Measurements from ENCODE around the gene ADGRB3. TPM values are rescaled to one million over a fixed set of nuclear protein-coding genes. Genes with fewer than 3 reads are reported as not detected.
"Not testable (repeated sequence)": the region's sequence is repeated elsewhere in the genome, so short reads cannot be mapped to it uniquely, and the experiment has no call there.

The ADGRB3 gene
- polyA plus RNA-seq, 3 donors = 0.04 to 0.23 (median 0.05) TPM

GRCh38 chr6:69111301-69111700 lies 476.2 kb downstream of the ADGRB3 start:
- Mint-ChIP-seq H3K36me3 (no peaks in the 10 kb centered on the region), H3K9me3 (peaks cover 0 to 7% (median 2%) of the 10 kb centered on the region in 7 donors), H3K27me3 (ENCODE audit: low read depth in 3 of 3) (no peaks in the 10 kb centered on the region), H3K4me3 (no peak overlapping the region), H3K4me1 (no peaks in the 10 kb centered on the region), H3K27ac (no peak overlapping the region)
- DNase-seq = no peak
- intact Hi-C loops (cut with micrococcal nuclease) = no loop called here
- Histone ChIP-seq H3K9me3 (replicated peaks in 1 of 2; ENCODE audit: control insufficient read depth in 1 of 2, insufficient read depth in 1 of 2, low read length in 2 of 2) (peaks cover 0 to 4% of the 10 kb centered on the region in 2 donors), H3K4me1 (ENCODE audit: control insufficient read depth in 1 of 2, insufficient read depth in 2 of 2, low read length in 2 of 2) (no peaks in the 10 kb centered on the region), H3K4me2 (replicated peaks; ENCODE audit: extremely low read depth, low read length, poor library complexity, severe bottlenecking) (no peak overlapping the region), H4K20me1 (ENCODE audit: insufficient read depth, low read length) (no peaks in the 10 kb centered on the region), H3K36me3 (replicated peaks in 1 of 2; ENCODE audit: control insufficient read depth in 1 of 2, insufficient read depth in 2 of 2, low read length in 2 of 2) (no peaks in the 10 kb centered on the region), H2AFZ (ENCODE audit: insufficient read depth, low read depth, low read length, poor library complexity, severe bottlenecking) (no peak overlapping the region), H3K27ac (ENCODE audit: low read depth in 1 of 2, low read length in 2 of 2) (no peak overlapping the region), H3K79me2 (ENCODE audit: insufficient read depth, low read length) (no peaks in the 10 kb centered on the region), H3K27me3 (ENCODE audit: control insufficient read depth in 2 of 2, insufficient read depth in 2 of 2, low read length in 2 of 2) (no peaks in the 10 kb centered on the region), H3K9ac (ENCODE audit: insufficient read depth, low read length, poor library complexity, severe bottlenecking) (no peak overlapping the region), H3K4me3 (replicated peaks in 1 of 3; ENCODE audit: low read depth in 2 of 3, low read length in 3 of 3) (no peak overlapping the region)
- WGBS (ENCODE audit: insufficient coverage) = no CpG with 5 or more reads among the region's 2 CpGs
- TF ChIP-seq, protein P1, sequence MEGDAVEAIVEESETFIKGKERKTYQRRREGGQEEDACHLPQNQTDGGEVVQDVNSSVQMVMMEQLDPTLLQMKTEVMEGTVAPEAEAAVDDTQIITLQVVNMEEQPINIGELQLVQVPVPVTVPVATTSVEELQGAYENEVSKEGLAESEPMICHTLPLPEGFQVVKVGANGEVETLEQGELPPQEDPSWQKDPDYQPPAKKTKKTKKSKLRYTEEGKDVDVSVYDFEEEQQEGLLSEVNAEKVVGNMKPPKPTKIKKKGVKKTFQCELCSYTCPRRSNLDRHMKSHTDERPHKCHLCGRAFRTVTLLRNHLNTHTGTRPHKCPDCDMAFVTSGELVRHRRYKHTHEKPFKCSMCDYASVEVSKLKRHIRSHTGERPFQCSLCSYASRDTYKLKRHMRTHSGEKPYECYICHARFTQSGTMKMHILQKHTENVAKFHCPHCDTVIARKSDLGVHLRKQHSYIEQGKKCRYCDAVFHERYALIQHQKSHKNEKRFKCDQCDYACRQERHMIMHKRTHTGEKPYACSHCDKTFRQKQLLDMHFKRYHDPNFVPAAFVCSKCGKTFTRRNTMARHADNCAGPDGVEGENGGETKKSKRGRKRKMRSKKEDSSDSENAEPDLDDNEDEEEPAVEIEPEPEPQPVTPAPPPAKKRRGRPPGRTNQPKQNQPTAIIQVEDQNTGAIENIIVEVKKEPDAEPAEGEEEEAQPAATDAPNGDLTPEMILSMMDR (IDR thresholded peaks at IDR 0.05) = no peak

DNA sequence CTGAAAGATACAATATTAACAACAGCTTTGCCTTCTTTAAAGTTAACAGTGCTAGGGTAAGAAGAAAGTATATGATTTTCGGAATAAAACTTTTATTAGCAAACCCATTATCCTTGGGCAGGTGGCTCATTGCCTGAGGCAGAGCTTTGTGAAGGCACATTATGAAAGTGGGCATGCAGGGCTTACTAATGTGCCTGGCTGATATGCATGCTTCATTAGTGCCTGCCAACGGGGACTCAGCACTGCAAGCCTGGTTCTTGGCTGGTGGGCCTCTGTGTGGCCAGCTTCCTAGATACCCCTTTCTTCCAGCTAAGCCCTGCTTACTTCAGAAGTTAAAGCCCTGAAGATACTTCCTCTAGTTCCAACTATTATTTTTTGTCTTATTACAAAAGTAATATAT lies 481.6 kb downstream of the ADGRB3 start:
- Histone ChIP-seq H3K4me3 (replicated peaks in 1 of 3; ENCODE audit: low read depth in 2 of 3, low read length in 3 of 3) (no peak overlapping the region), H2AFZ (ENCODE audit: insufficient read depth, low read depth, low read length, poor library complexity, severe bottlenecking) (no peak overlapping the region), H3K79me2 (ENCODE audit: insufficient read depth, low read length) (no peaks in the 10 kb centered on the region), H3K9ac (ENCODE audit: insufficient read depth, low read length, poor library complexity, severe bottlenecking) (no peak overlapping the region), H3K27me3 (ENCODE audit: control insufficient read depth in 2 of 2, insufficient read depth in 2 of 2, low read length in 2 of 2) (no peaks in the 10 kb centered on the region), H3K4me1 (ENCODE audit: control insufficient read depth in 1 of 2, insufficient read depth in 2 of 2, low read length in 2 of 2) (no peaks in the 10 kb centered on the region), H3K36me3 (replicated peaks in 1 of 2; ENCODE audit: control insufficient read depth in 1 of 2, insufficient read depth in 2 of 2, low read length in 2 of 2) (no peaks in the 10 kb centered on the region), H3K4me2 (replicated peaks; ENCODE audit: extremely low read depth, low read length, poor library complexity, severe bottlenecking) (no peak overlapping the region), H4K20me1 (ENCODE audit: insufficient read depth, low read length) (no peaks in the 10 kb centered on the region), H3K27ac (ENCODE audit: low read depth in 1 of 2, low read length in 2 of 2) (no peak overlapping the region), H3K9me3 (replicated peaks in 1 of 2; ENCODE audit: control insufficient read depth in 1 of 2, insufficient read depth in 1 of 2, low read length in 2 of 2) (peaks cover 0 to 4% of the 10 kb centered on the region in 2 donors)
- Mint-ChIP-seq H3K27ac (no peak overlapping the region), H3K9me3 (peaks cover 3 to 9% (median 5%) of the 10 kb centered on the region in 7 donors), H3K4me1 (no peaks in the 10 kb centered on the region), H3K36me3 (no peaks in the 10 kb centered on the region), H3K27me3 (ENCODE audit: low read depth in 3 of 3) (no peaks in the 10 kb centered on the region), H3K4me3 (no peak overlapping the region)
- WGBS (ENCODE audit: insufficient coverage) = 83% methylated on average over 1 of the region's 2 CpGs
- intact Hi-C loops (cut with micrococcal nuclease) = no loop called here
- no peak for DNase-seq
- TF ChIP-seq, protein P1 (IDR thresholded peaks at IDR 0.05) = no peak

DNA sequence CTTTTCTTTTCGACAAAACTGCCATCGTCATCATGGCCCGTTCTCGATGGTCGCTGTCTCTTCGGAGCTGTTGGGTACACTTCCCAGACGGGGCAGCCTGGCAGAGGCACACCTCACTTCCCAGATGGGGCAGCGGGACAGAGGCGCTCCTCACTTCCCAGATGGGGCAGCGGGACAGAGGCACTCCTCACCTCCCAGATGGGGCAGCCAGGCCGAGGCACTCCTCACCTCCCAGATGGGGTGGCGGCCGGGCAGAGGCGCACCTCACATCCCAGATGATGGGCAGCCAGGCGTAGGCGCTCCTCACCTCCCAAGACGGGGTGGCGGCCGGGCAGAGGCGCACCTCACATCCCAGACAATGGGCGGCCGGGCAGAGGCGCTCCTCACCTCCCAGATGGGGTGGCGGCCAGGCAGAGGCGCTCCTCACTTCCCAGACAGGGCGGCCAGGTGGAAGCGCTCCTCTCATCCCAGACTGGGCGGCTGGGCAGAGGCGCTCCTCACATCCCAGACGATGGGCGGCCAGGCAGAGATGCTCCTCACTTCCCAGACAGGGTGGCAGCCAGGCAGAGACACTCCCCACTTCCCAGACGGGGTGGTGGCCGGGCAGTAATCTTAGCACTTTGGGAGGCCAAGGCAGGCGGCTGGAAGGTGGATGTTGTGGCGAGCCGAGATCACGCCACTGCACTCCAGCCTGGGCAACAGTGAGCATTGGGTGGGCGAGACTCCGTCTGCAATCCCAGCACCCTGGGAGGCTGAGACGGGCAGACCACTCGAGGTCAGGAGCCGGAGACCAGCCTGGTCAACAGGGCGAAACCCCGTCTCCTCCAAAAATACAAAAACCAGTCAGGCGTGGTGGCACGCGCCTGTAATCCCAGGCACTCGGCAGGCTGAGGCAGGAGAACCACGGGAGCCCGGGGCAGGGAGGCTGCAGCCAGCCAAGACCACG lies 486.7 kb downstream of the ADGRB3 start:
- H3K9ac ChIP-seq (ENCODE audit: insufficient read depth, low read length, poor library complexity, severe bottlenecking); H2AFZ ChIP-seq (ENCODE audit: insufficient read depth, low read depth, low read length, poor library complexity, severe bottlenecking); H3K79me2 ChIP-seq (ENCODE audit: insufficient read depth, low read length); H3K36me3 Mint-ChIP-seq; H3K4me3 ChIP-seq (replicated peaks in 1 of 3; ENCODE audit: low read depth in 2 of 3, low read length in 3 of 3); H3K27me3 ChIP-seq (ENCODE audit: control insufficient read depth in 2 of 2, insufficient read depth in 2 of 2, low read length in 2 of 2); H3K36me3 ChIP-seq (replicated peaks in 1 of 2; ENCODE audit: control insufficient read depth in 1 of 2, insufficient read depth in 2 of 2, low read length in 2 of 2); H4K20me1 ChIP-seq (ENCODE audit: insufficient read depth, low read length); DNase-seq; H3K4me1 Mint-ChIP-seq; H3K4me1 ChIP-seq (ENCODE audit: control insufficient read depth in 1 of 2, insufficient read depth in 2 of 2, low read length in 2 of 2); H3K27ac ChIP-seq (ENCODE audit: low read depth in 1 of 2, low read length in 2 of 2); H3K27ac Mint-ChIP-seq; H3K4me3 Mint-ChIP-seq; intact Hi-C loops (cut with micrococcal nuclease); H3K27me3 Mint-ChIP-seq (ENCODE audit: low read depth in 3 of 3); H3K4me2 ChIP-seq (replicated peaks; ENCODE audit: extremely low read depth, low read length, poor library complexity, severe bottlenecking); H3K9me3 ChIP-seq (replicated peaks in 1 of 2; ENCODE audit: control insufficient read depth in 1 of 2, insufficient read depth in 1 of 2, low read length in 2 of 2): not testable (repeated sequence)
- WGBS (ENCODE audit: insufficient coverage) = 86% methylated on average over 29 of the region's 51 CpGs
- peaks cover 2 to 13% (median 5%) of the 10 kb centered on the region in 7 donors for H3K9me3 Mint-ChIP-seq
